Thymus (tissue), 14 donors: ENCODE measurements around the gene NRL. TPM values are rescaled to one million over a fixed set of nuclear protein-coding genes. Genes with fewer than 3 reads are reported as not detected.

ENCODE experiments used
- DNase-seq, 9 donors: peaks; one replicate each; pipeline ENCODE4 v3.0.0-alpha.2; 2013; ENCODE audit warnings: low spot score in 9 of 9, low read depth in 6 of 9, missing footprints in 1 of 9
- H3K27ac ChIP-seq, 2 donors: one replicate each; pipeline ENCODE4 v1.5.1; 2013; ENCODE audit warnings: control low read depth in 1 of 2, low read depth in 1 of 2, low read length in 1 of 2, mild to moderate bottlenecking in 1 of 2, moderate library complexity in 1 of 2
- H3K27me3 ChIP-seq, 2 donors: one replicate each; pipeline ENCODE4 v1.5.1; 2013; ENCODE audit warnings: low read length in 1 of 2; ENCODE audit not compliant: control insufficient read depth in 2 of 2, insufficient read depth in 1 of 2
- H3K36me3 ChIP-seq, 2 donors: one replicate each; pipeline ENCODE4 v1.5.1; 2013; ENCODE audit warnings: low read length in 1 of 2, mild to moderate bottlenecking in 1 of 2, moderate library complexity in 1 of 2; ENCODE audit not compliant: control insufficient read depth in 2 of 2, insufficient read depth in 2 of 2
- H3K4me1 ChIP-seq, 2 donors: one replicate each; pipeline ENCODE4 v1.5.1; 2013; ENCODE audit warnings: low read length in 2 of 2; ENCODE audit not compliant: control insufficient read depth in 2 of 2, insufficient read depth in 2 of 2
- H3K4me3 ChIP-seq, 2 donors: one replicate each; pipeline ENCODE4 v1.5.1; 2013; ENCODE audit warnings: low read length in 2 of 2, control low read depth in 1 of 2, mild to moderate bottlenecking in 1 of 2
- H3K9me3 ChIP-seq, 2 donors: one replicate each; pipeline ENCODE4 v1.5.1; 2013; ENCODE audit warnings: low read length in 1 of 2, mild to moderate bottlenecking in 1 of 2; ENCODE audit not compliant: control insufficient read depth in 2 of 2, insufficient read depth in 1 of 2
- WGBS: extraction: QIAGEN DNeasy Blood & Tissue Kit; methylation state at CpG from one replicate; pipeline ENCODE4 v1.1.7; 2013; 5-methylcytosine and 5-hydroxymethylcytosine counted together
- long read RNA-seq, 10 donors: transcript quantifications; one replicate each; lab custom pipeline, GENCODE V29; 2026
- polyA plus RNA-seq: library from polyadenylated mRNA; stranded (reverse); fragments of 200-250 nt; gene quantifications from one replicate; pipeline ENCODE4 v1.2.3, GENCODE V29; 2013
- total RNA-seq: library from RNA; stranded (reverse); fragments of 120-200 nt; gene quantifications from one replicate; pipeline ENCODE4 v1.2.4, GENCODE V29; 2013
- donor health status: healthy.

Gene NRL
- 3.4 TPM for total RNA-seq
- 4.7 TPM for polyA plus RNA-seq
- long read RNA-seq, donor 1 = 0 reads
- long read RNA-seq, donor 2 = 0 reads
- long read RNA-seq, donor 3, partial matches to known transcripts = 94 of 97 reads
- long read RNA-seq, donor 3, other reads (novel, unspliced or antisense) = 0 of 97 reads
- long read RNA-seq, donor 4, partial matches to known transcripts = 0 of 6 reads
- long read RNA-seq, donor 4, other reads (novel, unspliced or antisense) = 6 of 6 reads
- long read RNA-seq, donor 5, partial matches to known transcripts = 41 of 52 reads
- long read RNA-seq, donor 5, other reads (novel, unspliced or antisense) = 10 of 52 reads
- long read RNA-seq, donor 6, partial matches to known transcripts = 5 of 5 reads
- long read RNA-seq, donor 6, other reads (novel, unspliced or antisense) = 0 of 5 reads
- long read RNA-seq, donor 7, partial matches to known transcripts = 8 of 9 reads
- long read RNA-seq, donor 7, other reads (novel, unspliced or antisense) = 0 of 9 reads
- long read RNA-seq, donor 8, partial matches to known transcripts = 8 of 8 reads
- long read RNA-seq, donor 8, other reads (novel, unspliced or antisense) = 0 of 8 reads
- long read RNA-seq, donor 9, partial matches to known transcripts = 445 of 456 reads
- long read RNA-seq, donor 9, other reads (novel, unspliced or antisense) = 11 of 456 reads
- long read RNA-seq, donor 10, partial matches to known transcripts = 285 of 449 reads
- long read RNA-seq, donor 10, other reads (novel, unspliced or antisense) = 163 of 449 reads

DNA sequence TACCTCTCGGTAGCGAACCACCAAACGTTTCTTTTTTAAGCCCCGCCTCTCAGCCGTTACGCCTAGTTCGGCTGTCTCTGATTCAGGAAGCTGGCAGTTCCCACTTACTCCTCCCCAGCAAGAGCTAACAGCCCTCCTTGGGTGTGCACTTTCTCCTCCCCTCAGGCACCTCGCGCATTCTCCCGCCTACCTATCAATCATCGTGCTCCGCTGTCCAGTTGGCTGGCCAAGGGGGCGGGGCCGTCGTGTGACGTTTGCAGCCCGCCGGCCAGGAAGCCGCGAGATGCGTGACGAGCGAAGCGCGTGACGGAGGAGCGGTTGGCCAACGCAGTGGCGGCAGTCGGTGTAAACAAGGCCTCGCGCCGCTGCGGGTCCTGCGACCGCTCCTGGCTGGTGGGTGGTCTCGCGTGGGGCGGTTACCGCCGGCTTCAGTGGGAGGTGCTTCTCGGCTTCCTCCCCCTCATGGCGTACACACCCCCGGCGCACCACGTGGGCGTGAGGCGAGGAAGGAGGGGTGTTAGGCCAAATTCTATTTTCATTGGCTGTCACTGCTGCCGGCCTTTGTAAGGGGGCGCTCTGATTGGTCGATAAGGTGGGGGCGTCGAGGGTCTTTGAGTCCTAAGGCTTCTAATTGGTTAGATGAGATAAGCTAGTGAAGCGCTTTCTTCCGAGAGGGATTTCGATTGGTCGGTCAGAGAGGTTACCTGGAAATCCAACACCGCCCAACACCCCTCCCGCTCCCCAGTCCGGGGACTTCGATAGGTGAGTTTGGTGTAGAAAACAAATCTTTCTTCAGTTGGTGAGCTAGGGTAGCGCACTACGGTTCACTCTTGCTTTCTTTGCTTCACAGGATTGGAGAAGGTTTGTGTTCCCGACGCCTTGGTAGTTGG lies at the start of gene NRL, which contains the start of gene DCAF11:
Gene NRL (minus strand): TSS at position 418 of the 890 bp plus-strand sequence. CDS start 32,101 bp downstream, outside the sequence.
Gene DCAF11 (plus strand): TSS at position 246 of the 890 bp plus-strand sequence. CDS start 818 bp downstream, outside the sequence.
- Histone ChIP-seq H3K27me3 (no peaks in the 10 kb centered on the region), H3K4me3 (peak within 1 kb of the TSS; percentile 74 to 93), H3K9me3 (no peaks in the 10 kb centered on the region), H3K36me3 (peaks cover 25 to 31% of the 10 kb centered on the region in 2 donors), H3K27ac (peak within 1 kb of the TSS; percentile 100), H3K4me1 (peaks cover 22% of the 10 kb centered on the region in 2 donors)
- peak; percentile 98 to 100 (median 99) for DNase-seq
- under 1% methylated on average over 65 of the region's 65 CpGs for WGBS

GRCh38 chr14:24162093-24162492 lies 47.3 kb upstream of the NRL start:
- Histone ChIP-seq H3K4me3 (peak overlapping the region; percentile 85 to 88), H3K36me3 (peaks cover 68 to 79% of the 10 kb centered on the region in 2 donors), H3K27ac (peak overlapping the region; percentile 38 to 93), H3K4me1 (peaks cover 6 to 34% of the 10 kb centered on the region in 2 donors), H3K27me3 (no peaks in the 10 kb centered on the region), H3K9me3 (no peaks in the 10 kb centered on the region)
- DNase-seq = no peak
- WGBS = 85% methylated on average over 8 of the region's 8 CpGs

- H3K27ac ChIP-seq = peak within 1 kb of the TSS; percentile 93 to 96
- peak; percentile 94 to 99 (median 99) for DNase-seq
- WGBS = under 1% methylated on average over 12 of the region's 12 CpGs
- peaks cover 69 to 78% of the 10 kb centered on the region in 2 donors for H3K36me3 ChIP-seq
- H3K27me3 ChIP-seq = no peaks in the 10 kb centered on the region
- no peaks in the 10 kb centered on the region for H3K9me3 ChIP-seq
- peaks cover 6 to 34% of the 10 kb centered on the region in 2 donors for H3K4me1 ChIP-seq
- peak within 1 kb of the TSS; percentile 85 to 88 for H3K4me3 ChIP-seq
Observed at GRCh38 chr14:24160850-24161804, 46.4 kb upstream of the NRL start, which contains the start of gene IRF9. Gene IRF9 (plus strand): TSS chr14:24161265. CDS start chr14:24162145, 880 bp downstream.

- no peak overlapping the region for H3K4me3 ChIP-seq
- H3K4me1 ChIP-seq = peaks cover 6 to 34% of the 10 kb centered on the region in 2 donors
- WGBS = over 99% methylated on average over 4 of the region's 4 CpGs
- peaks cover 69 to 78% of the 10 kb centered on the region in 2 donors for H3K36me3 ChIP-seq
- no peaks in the 10 kb centered on the region for H3K9me3 ChIP-seq
- H3K27me3 ChIP-seq = no peaks in the 10 kb centered on the region
- no peak for DNase-seq
- H3K27ac ChIP-seq = peak overlapping the region; percentile 92 to 93
Observed at GRCh38 chr14:24160499-24160849, 45.7 kb upstream of the NRL start.

DNA sequence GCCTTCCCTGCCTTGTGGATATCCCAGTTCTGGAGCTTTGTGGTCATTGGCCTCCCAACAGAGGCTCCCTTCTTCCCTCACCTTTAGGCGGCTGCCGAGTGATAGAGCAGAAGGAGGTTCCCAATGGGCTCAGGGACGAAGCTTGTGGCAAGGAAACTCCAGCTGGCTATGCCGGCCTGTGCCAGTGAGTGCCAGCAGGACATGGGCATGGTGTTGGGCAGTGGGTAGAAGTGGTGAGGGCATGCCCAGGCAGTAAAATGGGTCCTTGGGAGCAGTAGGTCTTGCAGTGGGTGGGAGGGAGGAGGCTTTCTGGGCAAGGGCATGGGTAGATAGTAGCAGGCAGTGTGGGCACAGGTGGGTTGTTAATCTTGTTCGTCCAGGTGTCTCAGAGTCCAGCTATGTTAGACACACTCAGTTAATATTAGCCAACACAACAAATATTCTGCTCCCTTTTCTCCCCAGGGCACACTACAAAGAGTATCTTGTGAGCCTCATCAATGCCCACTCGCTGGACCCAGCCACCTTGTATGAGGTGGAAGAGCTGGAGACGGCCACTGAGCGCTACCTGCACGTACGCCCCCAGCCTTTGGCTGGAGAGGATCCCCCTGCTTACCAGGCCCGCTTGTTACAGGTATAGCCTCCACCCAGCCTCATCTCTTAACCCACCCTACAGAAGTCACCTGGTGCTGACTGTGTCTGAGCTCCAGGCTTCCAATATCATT lies 45.2 kb upstream of the NRL start:
- Histone ChIP-seq H3K27ac (peak overlapping the region; percentile 92 to 93), H3K27me3 (no peaks in the 10 kb centered on the region), H3K36me3 (peaks cover 69 to 78% of the 10 kb centered on the region in 2 donors), H3K4me3 (no peak overlapping the region), H3K9me3 (no peaks in the 10 kb centered on the region), H3K4me1 (peaks cover 6 to 34% of the 10 kb centered on the region in 2 donors)
- WGBS = 98% methylated on average over 11 of the region's 11 CpGs
- DNase-seq = no peak

- WGBS = 98% methylated on average over 12 of the region's 12 CpGs
- H3K27me3 ChIP-seq = no peaks in the 10 kb centered on the region
- no peak for DNase-seq
- no peak overlapping the region for H3K27ac ChIP-seq
- no peaks in the 10 kb centered on the region for H3K9me3 ChIP-seq
- peaks cover 6 to 15% of the 10 kb centered on the region in 2 donors for H3K4me1 ChIP-seq
- H3K36me3 ChIP-seq = peaks cover 64 to 69% of the 10 kb centered on the region in 2 donors
- no peak overlapping the region for H3K4me3 ChIP-seq
Observed at GRCh38 chr14:24157331-24157730, 42.6 kb upstream of the NRL start.

GRCh38 chr14:24156840-24157239 lies 42.1 kb upstream of the NRL start:
- no peak overlapping the region for H3K4me3 ChIP-seq
- 97% methylated on average over 1 of the region's 1 CpG for WGBS
- no peak overlapping the region for H3K27ac ChIP-seq
- H3K36me3 ChIP-seq = peaks cover 67 to 71% of the 10 kb centered on the region in 2 donors
- no peak for DNase-seq
- no peaks in the 10 kb centered on the region for H3K27me3 ChIP-seq
- H3K4me1 ChIP-seq = peaks cover 4 to 10% of the 10 kb centered on the region in 2 donors
- H3K9me3 ChIP-seq = no peaks in the 10 kb centered on the region
